Mesendoderm (in vitro differentiated cells): ENCODE data around the gene CCDC194. TPM values are rescaled to one million over a fixed set of nuclear protein-coding genes. Genes with fewer than 3 reads are reported as not detected.

Source experiments
- DNase-seq: peaks from one replicate; pipeline ENCODE4 v3.0.0; 2013
- H2AK5ac ChIP-seq: 2 replicates; pipeline ENCODE4 v1.6.1; 2013; ENCODE audit warnings: low read length, inconsistent platforms
- H2BK120ac ChIP-seq: 2 replicates; pipeline ENCODE4 v1.6.1; 2013; ENCODE audit warnings: low read depth, mild to moderate bottlenecking, low read length, moderate library complexity, mixed read lengths
- H2BK15ac ChIP-seq: replicated peaks from 2 replicates; pipeline ENCODE4 v1.6.1; 2013; ENCODE audit warnings: low read depth, mild to moderate bottlenecking, moderate library complexity
- H2BK5ac ChIP-seq: 2 replicates; pipeline ENCODE4 v1.6.1; 2013; ENCODE audit warnings: low read length, inconsistent platforms
- H3K18ac ChIP-seq: 2 replicates; pipeline ENCODE4 v1.6.1; 2013; ENCODE audit warnings: mild to moderate bottlenecking, low read length, mixed read lengths
- H3K23ac ChIP-seq: one replicate; pipeline ENCODE4 v1.6.1; 2013; ENCODE audit warnings: low read length
- H3K27ac ChIP-seq: 2 replicates; pipeline ENCODE4 v1.5.1; 2013; ENCODE audit warnings: low read depth, mild to moderate bottlenecking, inconsistent platforms, low read length, moderate library complexity
- H3K27me3 ChIP-seq: 2 replicates; pipeline ENCODE4 v1.6.1; 2013; ENCODE audit warnings: low read length, control low read depth, mild to moderate bottlenecking, inconsistent platforms; ENCODE audit not compliant: insufficient read depth, poor library complexity
- H3K36me3 ChIP-seq: 2 replicates; pipeline ENCODE4 v1.6.1; 2013; ENCODE audit warnings: low read length, inconsistent platforms; ENCODE audit not compliant: control insufficient read depth, insufficient read depth
- H3K4ac ChIP-seq: one replicate; pipeline ENCODE4 v1.6.1; 2013; ENCODE audit warnings: low read depth, mild to moderate bottlenecking, low read length, moderate library complexity
- H3K4me1 ChIP-seq: 2 replicates; pipeline ENCODE4 v1.6.1; 2013; ENCODE audit warnings: low read depth, low read length, inconsistent platforms; ENCODE audit not compliant: control insufficient read depth
- H3K4me2 ChIP-seq: 2 replicates; pipeline ENCODE4 v1.6.1; 2013; ENCODE audit warnings: low read length
- H3K4me3 ChIP-seq: 2 replicates; pipeline ENCODE4 v1.5.1; 2013; ENCODE audit warnings: mild to moderate bottlenecking, low read length
- H3K56ac ChIP-seq: one replicate; pipeline ENCODE4 v1.6.1; 2013; ENCODE audit warnings: low read length
- H3K79me1 ChIP-seq: 2 replicates; pipeline ENCODE4 v1.6.1; 2013; ENCODE audit warnings: low read length, inconsistent platforms
- H3K79me2 ChIP-seq: 2 replicates; pipeline ENCODE4 v1.6.1; 2013; ENCODE audit warnings: mild to moderate bottlenecking, low read length; ENCODE audit not compliant: control insufficient read depth, insufficient read depth
- H3K9ac ChIP-seq: 2 replicates; pipeline ENCODE4 v1.6.1; 2013; ENCODE audit warnings: low read length, inconsistent platforms
- H4K5ac ChIP-seq: one replicate; pipeline ENCODE4 v1.6.1; 2013; ENCODE audit warnings: low read length
- H4K8ac ChIP-seq: one replicate; pipeline ENCODE4 v1.6.1; 2013; ENCODE audit warnings: low read depth, mild to moderate bottlenecking, control low read depth, low read length, moderate library complexity
- WGBS: extraction: QIAGEN DNeasy Blood & Tissue Kit; methylation state at CpG from one replicate; pipeline ENCODE4 v1.1.7; 2013; ENCODE audit warnings: low lambda C conversion rate, missing lambda C conversion rate; ENCODE audit not compliant: insufficient coverage; ENCODE audit errors: extremely low coverage; 5-methylcytosine and 5-hydroxymethylcytosine counted together
- polyA plus RNA-seq, 2 experiments: library from polyadenylated mRNA; stranded (reverse); fragments of 200-250 nt; gene quantifications; one replicate each; pipeline ENCODE4 v1.2.3, GENCODE V29; 2013

The CCDC194 gene, protein sequence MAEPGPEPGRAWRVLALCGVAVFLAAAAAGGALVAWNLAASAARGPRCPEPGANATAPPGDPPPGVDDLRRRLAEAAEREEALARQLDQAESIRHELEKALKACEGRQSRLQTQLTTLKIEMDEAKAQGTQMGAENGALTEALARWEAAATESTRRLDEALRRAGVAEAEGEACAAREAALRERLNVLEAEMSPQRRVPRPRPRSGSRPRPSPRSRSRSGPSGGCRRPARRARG
- polyA plus RNA-seq (2013, experiment 1 of 2): not detected
- polyA plus RNA-seq (2013, experiment 2 of 2): not detected

DNA sequence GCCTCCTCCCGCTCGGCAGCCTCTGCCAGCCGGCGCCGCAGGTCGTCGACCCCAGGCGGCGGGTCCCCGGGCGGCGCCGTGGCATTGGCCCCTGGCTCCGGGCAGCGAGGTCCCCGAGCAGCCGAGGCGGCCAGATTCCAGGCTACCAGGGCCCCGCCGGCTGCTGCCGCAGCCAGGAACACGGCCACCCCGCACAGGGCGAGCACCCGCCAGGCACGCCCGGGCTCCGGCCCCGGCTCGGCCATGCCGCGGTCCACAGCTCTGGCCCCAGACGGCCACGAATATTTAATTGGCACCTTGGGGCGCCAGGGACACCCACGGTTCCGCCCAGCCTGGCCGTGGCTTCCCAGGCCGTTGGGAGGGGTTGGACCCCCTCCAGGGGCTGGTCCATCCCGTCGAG is at the start of gene CCDC194:
Gene CCDC194 (minus strand): TSS at position 283 of the 400 bp plus-strand sequence. CDS start 38 bp downstream, at position 245.
- Histone ChIP-seq H4K5ac (no peak within 1 kb of the TSS), H2AK5ac (no peak within 1 kb of the TSS), H4K8ac (no peak within 1 kb of the TSS), H3K4me1 (no peaks in the 10 kb centered on the region), H2BK120ac (no peak within 1 kb of the TSS), H3K9ac (no peak within 1 kb of the TSS), H3K4me2 (no peak within 1 kb of the TSS), H2BK5ac (no peak within 1 kb of the TSS), H3K4ac (no peak within 1 kb of the TSS), H3K36me3 (no peaks in the 10 kb centered on the region), H3K56ac (no peak within 1 kb of the TSS), H3K18ac (no peak within 1 kb of the TSS), H3K79me1 (no peaks in the 10 kb centered on the region), H3K27me3 (no peaks in the 10 kb centered on the region), H2BK15ac (no peak within 1 kb of the TSS), H3K27ac (no peak within 1 kb of the TSS), H3K4me3 (no peak within 1 kb of the TSS), H3K23ac (no peak within 1 kb of the TSS), H3K79me2 (no peaks in the 10 kb centered on the region)
- DNase-seq: no peak
- WGBS: no CpG with 5 or more reads among the region's 41 CpGs

DNA sequence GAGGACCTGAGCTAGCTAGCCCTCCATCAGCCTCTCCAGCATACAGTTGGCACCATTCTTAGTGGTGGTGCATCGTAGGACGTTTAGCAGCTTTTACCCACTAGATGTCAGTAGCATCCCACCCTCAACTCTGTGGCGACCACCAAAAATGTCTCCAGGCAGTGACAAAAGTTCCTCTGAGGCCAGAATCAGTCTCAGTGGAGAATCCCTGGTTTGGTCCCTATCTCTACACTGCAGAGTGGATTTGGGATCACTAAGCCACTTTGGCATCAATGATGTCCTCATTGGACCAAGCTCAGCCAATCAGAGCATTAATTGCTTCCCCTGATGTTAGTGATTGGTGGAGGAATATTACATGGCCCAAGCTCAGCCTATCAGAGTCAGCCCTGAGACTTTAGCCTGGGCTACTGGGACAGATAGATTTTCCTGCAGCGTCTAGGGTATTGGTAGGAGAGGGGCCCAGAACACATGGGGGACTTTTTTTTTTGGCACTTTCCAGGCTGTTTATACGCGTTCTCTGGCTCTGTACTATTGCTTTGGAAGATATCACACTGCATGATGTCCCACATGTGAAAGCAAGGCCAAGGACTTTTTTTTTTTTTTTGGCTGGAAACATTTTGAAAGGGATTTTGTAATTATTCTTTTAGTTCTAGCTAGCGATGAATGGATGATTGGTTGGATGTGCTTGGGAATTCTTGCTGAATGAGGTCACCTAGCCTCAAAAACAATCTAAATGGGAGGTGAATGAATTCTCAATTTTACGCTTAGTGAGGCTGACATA is 47.4 kb upstream of the CCDC194 start:
- no peak overlapping the region for H3K18ac ChIP-seq

GRCh38 chr19:17436874-17437267 is 42.9 kb upstream of the CCDC194 start:
- Histone ChIP-seq H3K4ac (no peak overlapping the region), H3K27me3 (no peaks in the 10 kb centered on the region), H3K4me1 (no peaks in the 10 kb centered on the region), H2BK120ac (no peak overlapping the region), H3K27ac (no peak overlapping the region), H3K56ac (no peak overlapping the region), H3K4me3 (no peak overlapping the region), H4K8ac (no peak overlapping the region), H3K18ac (no peak overlapping the region), H3K9ac (no peak overlapping the region), H2BK5ac (no peak overlapping the region), H3K23ac (no peak overlapping the region), H2AK5ac (no peak overlapping the region), H3K79me2 (no peaks in the 10 kb centered on the region), H3K4me2 (no peak overlapping the region), H2BK15ac (no peak overlapping the region), H4K5ac (no peak overlapping the region), H3K79me1 (no peaks in the 10 kb centered on the region), H3K36me3 (no peaks in the 10 kb centered on the region)
- no peak for DNase-seq
- no CpG with 5 or more reads among the region's 7 CpGs for WGBS

More for the DNA sequence above, 47.4 kb upstream of the CCDC194 start:
- Histone ChIP-seq H3K56ac (no peak overlapping the region), H2AK5ac (no peak overlapping the region), H3K23ac (no peak overlapping the region), H2BK15ac (no peak overlapping the region), H3K4me2 (no peak overlapping the region), H4K8ac (no peak overlapping the region), H3K27ac (no peak overlapping the region), H3K36me3 (no peaks in the 10 kb centered on the region), H3K27me3 (no peaks in the 10 kb centered on the region), H3K4me1 (no peaks in the 10 kb centered on the region), H2BK120ac (no peak overlapping the region), H3K79me2 (no peaks in the 10 kb centered on the region), H2BK5ac (no peak overlapping the region), H3K9ac (no peak overlapping the region), H3K4me3 (no peak overlapping the region), H3K79me1 (no peaks in the 10 kb centered on the region), H3K4ac (no peak overlapping the region), H4K5ac (no peak overlapping the region)
- DNase-seq: peak; percentile 69
- no CpG with 5 or more reads among the region's 8 CpGs for WGBS

DNA sequence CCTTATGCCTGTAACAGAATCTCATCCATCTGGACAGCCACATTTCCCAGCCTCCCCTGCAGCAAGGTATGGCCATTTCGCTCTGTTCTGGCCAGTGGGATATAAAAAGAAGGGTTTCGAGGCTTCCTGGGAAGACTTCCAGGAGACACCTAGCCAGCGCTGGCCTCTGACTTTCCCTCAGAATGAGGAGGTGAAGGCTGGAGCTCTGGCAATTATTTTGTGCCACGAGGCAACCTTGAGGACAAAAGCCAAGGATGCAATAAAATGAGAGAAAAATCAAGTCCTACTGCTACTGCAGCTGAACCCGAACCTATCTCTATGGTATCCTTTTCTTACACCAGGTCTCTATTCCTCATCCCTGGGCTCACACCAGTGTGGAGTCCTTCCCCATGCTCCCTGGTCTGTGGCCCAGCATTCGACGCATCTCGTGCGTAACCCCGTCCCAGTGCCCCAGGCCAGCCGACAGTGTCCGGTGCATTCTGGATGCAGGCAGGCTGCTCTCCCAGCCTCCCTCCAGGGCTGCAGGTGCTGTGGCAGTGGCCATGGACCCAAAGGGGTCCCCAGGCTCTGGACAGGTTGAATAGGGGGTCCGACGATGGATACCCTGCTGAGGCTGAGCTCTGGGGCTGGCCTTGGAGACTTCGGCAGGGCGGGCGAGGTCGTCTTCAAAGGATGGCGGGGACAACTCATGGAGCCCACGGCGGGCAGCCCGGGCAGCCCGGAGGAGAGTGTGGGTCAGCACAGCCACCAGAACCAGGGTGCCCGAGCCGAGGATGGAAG is 42.3 kb upstream of the CCDC194 start:
- no peak overlapping the region for H4K5ac ChIP-seq
- H3K36me3 ChIP-seq: no peaks in the 10 kb centered on the region
- no peak overlapping the region for H2BK5ac ChIP-seq
- no peaks in the 10 kb centered on the region for H3K27me3 ChIP-seq
- H3K4me3 ChIP-seq: no peak overlapping the region
- no peak overlapping the region for H3K27ac ChIP-seq
- no peak overlapping the region for H3K18ac ChIP-seq
- H2AK5ac ChIP-seq: no peak overlapping the region
- no CpG with 5 or more reads among the region's 25 CpGs for WGBS
- H3K79me1 ChIP-seq: no peaks in the 10 kb centered on the region
- no peaks in the 10 kb centered on the region for H3K79me2 ChIP-seq
- H3K4ac ChIP-seq: no peak overlapping the region
- H3K56ac ChIP-seq: no peak overlapping the region
- H3K4me1 ChIP-seq: no peaks in the 10 kb centered on the region
- H3K23ac ChIP-seq: no peak overlapping the region
- H2BK120ac ChIP-seq: no peak overlapping the region
- no peak overlapping the region for H4K8ac ChIP-seq
- no peak overlapping the region for H2BK15ac ChIP-seq
- DNase-seq: no peak
- H3K9ac ChIP-seq: no peak overlapping the region
- no peak overlapping the region for H3K4me2 ChIP-seq

DNA sequence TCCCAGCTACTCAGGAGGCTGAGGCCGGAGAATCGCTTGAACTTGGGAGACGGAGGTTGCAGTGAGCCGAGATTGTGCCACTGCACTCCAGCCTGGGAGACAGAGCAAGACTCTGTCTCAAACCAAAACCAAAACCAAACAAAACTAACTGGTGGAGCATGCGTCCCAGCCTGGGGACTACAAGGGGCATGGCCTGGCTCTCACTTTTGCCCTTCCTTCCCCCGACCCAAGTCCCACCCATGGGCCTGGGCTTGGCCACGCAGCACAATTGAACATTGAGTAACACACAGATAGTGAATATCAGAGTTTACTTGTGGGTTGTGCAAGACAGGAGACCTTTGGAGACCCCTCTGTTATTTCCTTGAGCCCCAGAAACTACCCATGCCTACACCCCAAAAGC is 41.2 kb upstream of the CCDC194 start:
- Histone ChIP-seq H4K8ac (no peak overlapping the region), H3K79me2 (no peaks in the 10 kb centered on the region), H3K4me3 (no peak overlapping the region), H2AK5ac (no peak overlapping the region), H4K5ac (no peak overlapping the region), H3K27ac (no peak overlapping the region), H2BK120ac (no peak overlapping the region), H3K56ac (no peak overlapping the region), H2BK5ac (no peak overlapping the region), H3K4me1 (no peaks in the 10 kb centered on the region), H3K23ac (no peak overlapping the region), H2BK15ac (no peak overlapping the region), H3K9ac (no peak overlapping the region), H3K36me3 (no peaks in the 10 kb centered on the region), H3K18ac (no peak overlapping the region), H3K4me2 (no peak overlapping the region), H3K79me1 (no peaks in the 10 kb centered on the region), H3K27me3 (no peaks in the 10 kb centered on the region), H3K4ac (no peak overlapping the region)
- no peak for DNase-seq
- no CpG with 5 or more reads among the region's 7 CpGs for WGBS
